ENCODE measurements around the gene CAVIN2.

The CAVIN2 gene

GRCh38 chr2:191866195-191866594 lies 19.3 kb upstream of the CAVIN2 start:
- TF ChIP-seq CTCF (IDR thresholded peaks at IDR 0.05; ENCODE audit: insufficient read depth, missing control alignments), result no peak
- FAIRE-seq, result no peak
- no peak for DNase-seq (ENCODE audit: insufficient read length, low spot score)

GRCh38 chr2:191864628-191865374 lies 17.9 kb upstream of the CAVIN2 start:
- no peak for FAIRE-seq

GRCh38 chr2:191863988-191864387 lies 17.1 kb upstream of the CAVIN2 start:
- FAIRE-seq, result no peak
- no peak for TF ChIP-seq CTCF (IDR thresholded peaks at IDR 0.05; ENCODE audit: insufficient read depth, missing control alignments)
- DNase-seq (ENCODE audit: insufficient read length, low spot score), result no peak

More at GRCh38 chr2:191864628-191865374, 17.9 kb upstream of the CAVIN2 start:
- no peak for TF ChIP-seq CTCF (IDR thresholded peaks at IDR 0.05; ENCODE audit: insufficient read depth, missing control alignments)
- DNase-seq (ENCODE audit: insufficient read length, low spot score), result no peak

GRCh38 chr2:191862156-191862775 lies 15.4 kb upstream of the CAVIN2 start:
- FAIRE-seq (no peak), DNase-seq (ENCODE audit: insufficient read length, low spot score) (no peak)
- no peak for TF ChIP-seq CTCF (IDR thresholded peaks at IDR 0.05; ENCODE audit: insufficient read depth, missing control alignments)

GRCh38 chr2:191860760-191861466 lies 14.0 kb upstream of the CAVIN2 start:
- DNase-seq (ENCODE audit: insufficient read length, low spot score), result no peak
- no peak for TF ChIP-seq CTCF (IDR thresholded peaks at IDR 0.05; ENCODE audit: insufficient read depth, missing control alignments)
- FAIRE-seq, result no peak

GRCh38 chr2:191859681-191860080 lies 12.8 kb upstream of the CAVIN2 start:
- TF ChIP-seq CTCF (IDR thresholded peaks at IDR 0.05; ENCODE audit: insufficient read depth, missing control alignments), result no peak
- DNase-seq (ENCODE audit: insufficient read length, low spot score), result no peak
- FAIRE-seq, result no peak
